Left forelimb (tissue), 1 donor: ENCODE results near the gene AGXT.

Experiments
- DNase-seq: peaks from one replicate; pipeline ENCODE4 v3.0.0-alpha.2; 2018; ENCODE audit warnings: low spot score

Gene AGXT

DNA sequence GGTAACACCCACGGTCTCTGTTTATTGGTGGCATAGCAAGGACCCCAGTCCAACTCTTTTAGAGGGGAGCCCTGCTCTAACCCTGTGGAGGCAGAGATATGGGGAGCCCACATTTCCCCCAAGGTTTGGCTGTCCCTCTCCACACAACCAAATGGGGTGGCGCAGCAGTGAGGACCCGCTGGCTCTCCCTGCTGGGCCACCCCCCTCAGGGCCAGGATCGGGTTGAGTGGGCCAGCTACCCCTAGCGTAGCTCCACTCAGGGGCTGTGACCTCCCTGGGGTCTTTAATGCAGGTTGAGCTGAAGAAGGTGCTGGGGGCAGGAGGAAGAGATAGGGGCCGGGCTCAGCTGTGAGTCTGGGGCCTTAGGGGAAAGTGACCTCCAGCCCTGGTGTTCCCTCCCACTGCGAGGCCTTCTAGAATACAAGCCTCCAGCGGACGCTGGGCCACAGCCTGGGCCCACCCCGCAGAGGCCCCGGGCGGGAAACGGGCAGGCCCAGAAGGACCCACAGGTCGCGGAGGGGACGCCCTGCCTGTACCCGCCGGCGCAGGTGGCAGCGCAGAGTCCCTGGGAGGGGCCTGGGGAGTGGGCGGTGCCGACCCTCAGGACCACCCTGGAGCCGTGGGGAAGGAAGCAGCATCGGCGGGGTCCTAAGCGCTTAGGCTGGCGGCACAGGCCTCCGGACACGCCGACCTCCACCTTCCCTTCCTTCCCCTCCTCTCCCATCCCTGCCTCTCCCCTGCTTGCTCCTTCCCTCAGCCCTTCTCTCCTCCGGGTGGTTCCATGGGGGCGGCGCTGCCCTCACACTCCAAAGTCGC, 47.1 kb downstream of the AGXT start:
- peak; percentile 49 for DNase-seq

GRCh38 chr2:240916571-240917008, 48.0 kb downstream of the AGXT start:
- DNase-seq = peak; percentile 81

- peak; percentile 58 for DNase-seq
These were observed 48.5 kb downstream of the AGXT start for GRCh38 chr2:240917009-240917683.

GRCh38 chr2:240917684-240918257, 49.1 kb downstream of the AGXT start:
- peak; percentile 64 for DNase-seq

DNA sequence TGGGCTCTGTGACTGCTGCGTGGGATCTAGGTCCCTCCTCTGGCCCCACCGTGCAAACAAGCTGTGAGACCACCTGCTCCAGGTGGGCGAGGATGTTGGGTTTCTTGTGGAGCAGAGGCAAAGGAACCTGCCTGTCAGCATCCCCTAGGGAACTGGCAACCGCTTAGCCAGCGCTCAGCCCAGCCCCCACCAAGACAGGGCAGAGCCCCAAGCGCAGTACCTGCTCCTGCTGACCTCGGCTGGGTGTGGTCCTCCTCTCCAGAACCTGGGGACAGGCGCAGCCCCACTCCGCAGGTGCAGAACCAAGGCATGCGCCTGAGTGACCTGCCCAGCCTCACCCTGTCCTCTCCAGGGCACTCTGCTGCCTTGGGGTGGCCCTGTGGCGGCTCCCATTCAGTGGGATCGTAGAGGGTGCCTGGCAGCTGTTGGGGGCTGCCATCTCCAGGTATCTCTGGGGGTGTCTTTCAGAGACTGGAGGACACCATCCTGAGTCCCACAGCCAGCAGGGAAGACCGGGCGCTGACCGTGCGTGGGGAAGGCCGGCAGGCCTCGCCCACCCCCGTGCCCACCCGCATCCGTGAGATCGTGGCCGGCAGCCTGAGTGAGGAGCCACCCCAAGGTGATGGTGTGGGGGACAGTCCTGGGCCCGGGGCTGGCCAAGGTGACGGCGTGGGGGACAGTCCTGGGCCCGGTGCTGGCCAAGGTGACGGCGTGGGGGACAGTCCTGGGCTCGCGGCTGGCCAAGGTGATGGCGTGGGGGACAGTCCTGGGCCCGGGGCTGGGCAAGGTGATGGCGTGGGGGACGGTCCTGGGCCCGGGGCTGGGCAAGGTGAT, 49.9 kb downstream of the AGXT start:
- DNase-seq = peak; percentile 62

- DNase-seq = peak; percentile 58
These were observed 50.6 kb downstream of the AGXT start for GRCh38 chr2:240919161-240919781.

DNA sequence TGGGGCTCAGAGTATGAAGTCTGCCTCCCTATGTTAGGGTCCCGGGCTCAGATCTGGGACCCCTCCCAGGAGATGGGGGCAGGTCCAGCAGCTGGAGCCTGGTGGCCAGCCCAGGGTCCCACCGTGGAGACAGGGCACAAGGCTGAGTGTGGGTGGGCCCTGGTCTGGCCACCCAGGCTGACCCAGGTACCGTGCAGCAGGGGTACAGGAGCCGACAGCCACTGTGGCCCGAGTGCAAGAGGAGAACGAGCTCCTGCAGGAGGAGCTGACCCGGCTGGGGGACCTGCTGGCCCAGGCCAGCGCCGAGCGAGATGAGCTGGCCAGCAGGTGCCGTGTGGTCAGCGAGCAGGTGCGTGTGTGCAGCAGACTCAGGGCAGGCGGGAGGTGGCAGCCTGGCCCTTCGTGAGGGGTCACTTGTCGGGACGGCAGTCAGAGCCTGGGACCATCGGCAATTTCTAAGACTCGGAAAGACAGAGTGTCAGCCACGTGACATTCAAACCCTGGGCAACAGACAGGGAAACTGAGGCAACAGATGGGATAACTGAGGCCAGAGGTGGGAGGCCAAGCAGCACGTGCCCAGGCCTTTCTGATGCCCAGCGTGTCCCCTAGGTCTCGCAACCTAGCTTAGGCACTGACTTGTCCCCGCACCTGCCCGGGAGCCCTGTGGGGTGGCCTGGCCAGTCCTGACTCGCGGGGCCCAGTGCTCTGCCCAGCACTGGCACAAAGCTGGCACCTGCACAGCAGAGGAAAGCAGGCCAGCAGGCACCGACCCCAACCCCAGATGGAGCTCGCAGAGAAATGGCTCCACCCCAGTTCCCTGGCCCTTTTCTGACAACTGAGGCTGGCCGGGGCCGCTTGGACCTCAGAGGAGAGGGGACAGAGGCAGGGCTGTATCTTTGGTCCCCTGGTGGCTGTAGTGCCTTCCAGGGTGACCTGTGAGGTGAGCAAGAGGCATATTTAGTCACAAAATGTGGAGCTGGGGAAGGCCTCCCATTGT, 51.5 kb downstream of the AGXT start:
- DNase-seq = peak; percentile 61

DNA sequence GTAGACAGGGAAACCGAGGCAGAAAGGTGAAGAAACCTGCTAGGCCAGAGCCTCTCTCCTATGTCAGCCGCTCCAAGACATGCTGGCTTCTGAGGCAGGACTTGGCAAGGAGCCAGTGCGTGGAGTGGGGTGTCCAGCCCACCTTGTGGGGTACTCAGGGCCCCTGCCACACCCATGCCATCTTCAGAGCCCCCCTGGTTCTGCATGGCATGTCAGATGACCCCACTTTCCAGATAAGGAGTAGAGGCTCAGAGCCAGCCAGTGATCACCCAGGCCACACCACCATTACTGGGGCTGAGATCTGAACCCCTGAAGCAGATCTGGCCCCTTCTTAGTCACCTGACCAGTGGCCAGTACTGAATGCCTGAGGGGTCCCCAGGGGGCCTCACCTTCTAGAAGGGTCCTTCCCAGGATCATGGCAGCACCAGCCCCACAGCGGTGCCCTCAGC, 52.2 kb downstream of the AGXT start:
- DNase-seq = no peak

- DNase-seq = peak; percentile 67
These were observed 52.8 kb downstream of the AGXT start for GRCh38 chr2:240921311-240921994.

GRCh38 chr2:240921995-240922244, 53.3 kb downstream of the AGXT start:
- DNase-seq = no peak

GRCh38 chr2:240922245-240922981, 53.8 kb downstream of the AGXT start:
- DNase-seq = peak; percentile 59

GRCh38 chr2:240922982-240923537, 54.4 kb downstream of the AGXT start:
- DNase-seq = peak; percentile 31

DNA sequence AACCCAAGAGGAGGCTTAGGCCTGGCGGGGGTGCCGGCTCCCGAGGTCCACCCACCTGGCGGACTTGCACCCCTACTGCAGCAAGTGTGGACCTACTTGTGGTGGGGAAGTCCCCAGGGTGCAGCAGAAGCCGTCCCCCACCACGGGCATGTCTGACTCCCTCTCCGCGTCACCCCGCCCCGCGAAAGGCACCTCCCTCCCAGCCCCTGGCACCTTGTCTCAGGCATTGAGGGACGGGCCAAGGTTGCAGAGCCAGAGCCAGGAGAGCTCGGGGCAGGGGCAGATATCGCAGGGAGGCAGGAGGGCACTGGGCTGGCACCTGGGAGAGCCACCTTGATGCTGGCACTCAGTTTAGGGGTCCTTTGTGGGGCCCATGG, 56.6 kb downstream of the AGXT start:
- DNase-seq = no peak

GRCh38 chr2:240925568-240926515, 57.2 kb downstream of the AGXT start:
- DNase-seq = peak; percentile 59

DNA sequence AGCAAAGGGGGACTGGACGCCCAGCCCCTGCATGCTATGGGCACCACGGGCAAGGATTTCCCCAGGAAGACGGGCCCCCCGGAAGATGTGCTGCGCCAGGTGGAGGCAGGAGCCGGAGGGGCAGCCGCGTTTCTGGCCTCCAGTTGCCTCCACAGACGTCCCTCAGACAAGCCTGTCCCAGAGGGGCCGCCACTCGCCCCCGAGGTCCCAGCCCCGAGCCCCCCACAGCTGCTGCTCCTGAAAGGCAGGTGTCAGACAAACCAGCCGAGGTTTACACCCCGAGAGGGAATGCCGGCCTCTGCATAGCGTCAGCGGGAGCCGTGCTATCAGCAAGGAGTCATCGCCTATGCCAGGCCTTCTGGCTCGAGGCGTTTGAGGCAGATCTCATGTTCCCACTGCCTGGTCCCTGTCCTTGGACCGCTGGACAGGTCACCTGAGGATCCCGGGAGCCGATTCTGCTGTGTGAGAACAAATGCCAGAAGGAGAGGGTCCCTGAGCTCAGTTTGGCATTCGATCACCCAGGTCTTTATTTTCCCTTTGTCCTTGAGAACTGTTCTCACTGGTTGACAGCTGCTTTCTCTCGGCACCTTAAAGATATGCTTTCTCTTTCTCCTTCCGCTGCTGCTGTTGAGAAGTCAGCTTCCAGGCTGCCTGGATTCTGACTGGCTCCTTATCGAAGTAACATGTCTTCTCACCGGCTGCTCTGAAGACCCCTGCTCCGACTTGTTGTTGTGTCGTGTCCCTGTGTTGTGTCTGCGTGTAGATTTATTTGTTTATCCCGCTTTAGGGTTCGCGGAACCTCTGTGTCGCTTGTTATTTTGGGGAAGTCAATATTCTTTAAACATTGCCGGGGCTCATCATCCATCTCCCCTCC, 58.1 kb downstream of the AGXT start:
- DNase-seq = peak; percentile 42

- DNase-seq = no peak
These were observed 58.8 kb downstream of the AGXT start for GRCh38 chr2:240927390-240927781.
